Endodermal cell (in vitro differentiated cells): ENCODE measurements around the gene TBCK. TPM values are rescaled to one million over a fixed set of nuclear protein-coding genes. Genes with fewer than 3 reads are reported as not detected.

Source experiments
- DNase-seq: peaks from one replicate; pipeline ENCODE4 v3.0.0-alpha.2; 2017
- H3K27ac ChIP-seq: 2 replicates; pipeline ENCODE4 v1.5.1; 2013; ENCODE audit warnings: mild to moderate bottlenecking, low read depth, low read length, moderate library complexity
- H3K27me3 ChIP-seq: 2 replicates; pipeline ENCODE4 v1.6.1; 2013; ENCODE audit warnings: mild to moderate bottlenecking, low read length, moderate library complexity; ENCODE audit not compliant: insufficient read depth, control insufficient read depth, poor library complexity, severe bottlenecking
- H3K36me3 ChIP-seq: 2 replicates; pipeline ENCODE4 v1.7.0; 2013; ENCODE audit warnings: mild to moderate bottlenecking, low read length, moderate library complexity; ENCODE audit not compliant: control insufficient read depth, insufficient read depth
- H3K4me1 ChIP-seq: one replicate; pipeline ENCODE4 v1.7.0; 2013; ENCODE audit warnings: low read length; ENCODE audit not compliant: control insufficient read depth, insufficient read depth
- H3K4me3 ChIP-seq: 2 replicates; pipeline ENCODE4 v1.5.1; 2013; ENCODE audit warnings: mild to moderate bottlenecking, low read length, moderate library complexity
- H3K9ac ChIP-seq: 2 replicates; pipeline ENCODE4 v1.6.1; 2013; ENCODE audit warnings: mild to moderate bottlenecking, low read length, moderate library complexity; ENCODE audit not compliant: poor library complexity, severe bottlenecking; ENCODE audit errors: extremely low read depth
- H3K9me3 ChIP-seq: 2 replicates; pipeline ENCODE4 v1.6.1; 2013; ENCODE audit warnings: mild to moderate bottlenecking, low read length, moderate library complexity; ENCODE audit not compliant: control insufficient read depth
- H3K27ac Mint-ChIP-seq: 2 replicates; pipeline ENCODE4 v1.8.0; 2020; ENCODE audit warnings: mixed read lengths
- H3K27me3 Mint-ChIP-seq: 2 replicates; pipeline ENCODE4 v1.8.0; 2021; ENCODE audit warnings: mild to moderate bottlenecking, mixed read lengths; ENCODE audit not compliant: insufficient read depth
- H3K36me3 Mint-ChIP-seq: 2 replicates; pipeline ENCODE4 v1.8.0; 2020; ENCODE audit warnings: low read depth, mixed read lengths
- H3K4me1 Mint-ChIP-seq: 2 replicates; pipeline ENCODE4 v1.8.0; 2020; ENCODE audit warnings: mixed read lengths
- H3K4me3 Mint-ChIP-seq: 2 replicates; pipeline ENCODE4 v1.8.0; 2020; ENCODE audit warnings: mild to moderate bottlenecking, moderate library complexity, mixed read lengths
- H3K9me3 Mint-ChIP-seq: 2 replicates; pipeline ENCODE4 v1.8.0; 2020; ENCODE audit warnings: mild to moderate bottlenecking, mixed read lengths
- CTCF ChIP-seq: fragments of 200-600 bp; sonication (generic); conservative IDR thresholded peaks from 2 replicates; pipeline ENCODE4 v1.5.0; 2021; ENCODE audit warnings: antibody characterized with exemption, mild to moderate bottlenecking
- WGBS, 2 experiments: methylation state at CpG; one replicate each; pipeline versions ENCODE4 v1.1.5 to v1.1.7; 2013; ENCODE audit warnings: missing lambda C conversion rate in 2 of 2, mixed read lengths in 1 of 2; ENCODE audit not compliant: insufficient coverage in 1 of 2, insufficient read length in 1 of 2; 5-methylcytosine and 5-hydroxymethylcytosine counted together
- total RNA-seq, 2 donors: library from RNA; stranded (reverse); fragmentation: NEBNext Ultra II Directional in 1 of 2; extraction: Animal tissue kit (Norgen Biotek cat#: 25700) in 1 of 2; gene quantifications; 2 replicates in 1 of 2; 3 replicates in 1 of 2; pipeline ENCODE4 v1.2.1, GENCODE V29; 2021

The TBCK gene
- total RNA-seq, 2 donors from 2014 or later = 48.3 to 52.9 TPM

- WGBS, 2 experiments = 85% methylated on average over 2 of the region's 2 CpGs; no CpG with 5 or more reads in 1 of the 2 experiments
- Mint-ChIP-seq H3K4me1 (no peaks in the 10 kb centered on the region), H3K36me3 (no peaks in the 10 kb centered on the region), H3K27ac (no peak overlapping the region), H3K4me3 (no peak overlapping the region), H3K27me3 (no peaks in the 10 kb centered on the region), H3K9me3 (no peaks in the 10 kb centered on the region)
- TF ChIP-seq CTCF = no peak
- H3K27me3 ChIP-seq = no peaks in the 10 kb centered on the region
- no peaks in the 10 kb centered on the region for H3K4me1 ChIP-seq
- no peak for DNase-seq
- H3K36me3 ChIP-seq = no peaks in the 10 kb centered on the region
- no peak overlapping the region for H3K9ac ChIP-seq
- no peak overlapping the region for H3K27ac ChIP-seq
- H3K4me3 ChIP-seq = no peak overlapping the region
- H3K9me3 ChIP-seq = no peaks in the 10 kb centered on the region
Measured at GRCh38 chr4:106038908-106039307, 277.1 kb downstream of the TBCK start.

GRCh38 chr4:106038012-106038411, 278.0 kb downstream of the TBCK start:
- Mint-ChIP-seq H3K27me3 (no peaks in the 10 kb centered on the region), H3K27ac (no peak overlapping the region), H3K9me3 (no peaks in the 10 kb centered on the region), H3K4me3 (no peak overlapping the region), H3K4me1 (no peaks in the 10 kb centered on the region), H3K36me3 (no peaks in the 10 kb centered on the region)
- WGBS, 2 experiments = 91% methylated on average over 2 of the region's 2 CpGs; no CpG with 5 or more reads in 1 of the 2 experiments
- no peak for TF ChIP-seq CTCF
- Histone ChIP-seq H3K4me1 (no peaks in the 10 kb centered on the region), H3K4me3 (no peak overlapping the region), H3K36me3 (no peaks in the 10 kb centered on the region), H3K27me3 (no peaks in the 10 kb centered on the region), H3K27ac (no peak overlapping the region), H3K9me3 (no peaks in the 10 kb centered on the region), H3K9ac (no peak overlapping the region)
- no peak for DNase-seq

- no peak for DNase-seq
- no peaks in the 10 kb centered on the region for H3K36me3 Mint-ChIP-seq
- H3K27ac ChIP-seq = no peak overlapping the region
- H3K4me3 ChIP-seq = no peak overlapping the region
- no peak overlapping the region for H3K27ac Mint-ChIP-seq
- no peaks in the 10 kb centered on the region for H3K9me3 ChIP-seq
- H3K36me3 ChIP-seq = no peaks in the 10 kb centered on the region
- H3K4me1 ChIP-seq = no peaks in the 10 kb centered on the region
- H3K4me3 Mint-ChIP-seq = no peak overlapping the region
- H3K27me3 ChIP-seq = no peaks in the 10 kb centered on the region
- H3K4me1 Mint-ChIP-seq = no peaks in the 10 kb centered on the region
- no peaks in the 10 kb centered on the region for H3K27me3 Mint-ChIP-seq
- no peak for TF ChIP-seq CTCF
- H3K9ac ChIP-seq = no peak overlapping the region
- no peaks in the 10 kb centered on the region for H3K9me3 Mint-ChIP-seq
- WGBS, 2 experiments = 74 to 100% methylated on average over 1 to 2 of the region's 2 CpGs
Measured at GRCh38 chr4:106036848-106037247, 279.2 kb downstream of the TBCK start.
